Kidney (tissue), 14 donors: ENCODE data around the gene PARVG. TPM values are rescaled to one million over a fixed set of nuclear protein-coding genes. Genes with fewer than 3 reads are reported as not detected.

Source experiments
- DNase-seq, 5 donors: peaks; one replicate each; pipeline ENCODE4 v3.0.0-alpha.2; 2013 to 2020
- FAIRE-seq: peaks from 2 replicates; lab custom pipeline; 2012; peaks lifted over from hg19 to GRCh38; lab: Jason Lieb, UNC
- H3K27ac ChIP-seq, 2 donors: one replicate each; pipeline ENCODE4 v1.7.0; 2013; ENCODE audit warnings: low read depth in 2 of 2, low read length in 2 of 2, inconsistent platforms in 1 of 2
- H3K27me3 ChIP-seq: one replicate; pipeline ENCODE4 v1.7.1; 2013; ENCODE audit warnings: low read length, inconsistent platforms; ENCODE audit not compliant: control insufficient read depth, insufficient read depth
- H3K36me3 ChIP-seq, 3 donors: one replicate each; pipeline versions ENCODE4 v1.7.0 to v1.7.1; 2013; ENCODE audit warnings: low read length in 3 of 3, control low read depth in 1 of 3, inconsistent platforms in 1 of 3; ENCODE audit not compliant: insufficient read depth in 3 of 3, control insufficient read depth in 2 of 3
- H3K4me1 ChIP-seq, 3 donors: one replicate each; pipeline versions ENCODE4 v1.7.0 to v1.7.1; 2013; ENCODE audit warnings: low read length in 3 of 3, inconsistent platforms in 1 of 3, low read depth in 1 of 3; ENCODE audit not compliant: control insufficient read depth in 2 of 3, insufficient read depth in 2 of 3
- H3K4me3 ChIP-seq, 3 donors: one replicate each; pipeline versions ENCODE4 v1.7.0 to v1.8.1; 2013; ENCODE audit warnings: low read length in 3 of 3, control low read depth in 1 of 3, inconsistent platforms in 1 of 3
- H3K9ac ChIP-seq, 3 donors: one replicate each; pipeline versions ENCODE4 v1.7.0 to v1.7.1; 2013; ENCODE audit warnings: low read length in 3 of 3, control low read depth in 1 of 3, inconsistent platforms in 1 of 3
- H3K9me3 ChIP-seq, 3 donors: one replicate each; pipeline versions ENCODE4 v1.7.0 to v1.7.1; 2013; ENCODE audit warnings: low read length in 3 of 3, control low read depth in 1 of 3, inconsistent platforms in 1 of 3; ENCODE audit not compliant: control insufficient read depth in 2 of 3, insufficient read depth in 1 of 3
- intact Hi-C: fragments of 100-400 bp; cut with DNase I; formaldehyde crosslinking; loops from one replicate; pipeline ENCODE4 v1.11.1; 2022
- polyA plus RNA-seq: library from polyadenylated mRNA; stranded (reverse); fragments of 350-450 nt; fragmentation: Illumina TruSeq; extraction: RNeasy Lipid Tissue Mini Kit (QIAGEN cat#74804); gene quantifications from one replicate; pipeline ENCODE4 v1.2.3, GENCODE V29; 2014; ENCODE audit warnings: low read depth, low replicate concordance; ENCODE audit not compliant: insufficient read depth
- total RNA-seq: library from RNA; stranded (reverse); fragmentation: NEBNext Ultra II Directional; extraction: Animal tissue kit (Norgen Biotek cat#: 25700); gene quantifications from one replicate; pipeline ENCODE4 v1.2.1, GENCODE V29; 2021
- TF ChIP-seq, protein P1 (sequence below): IDR thresholded peaks from 3 replicates; pipeline ENCODE4 v1.5.1; 2012; ENCODE audit warnings: mild to moderate bottlenecking, moderate library complexity, borderline replicate concordance; ENCODE audit not compliant: insufficient read depth; ENCODE audit errors: extremely low read depth
- donor health status: control.
- donor health status: control.
- donor health status: control.
- donor health status: control.
- donor health status: control.
- donor health status: DM: yes; HTN: yes; CAD: no.
- donor health status: Normal renal cell carcinoma (clear cell type).

PARVG gene
- total and polyA plus RNA-seq, 2 donors from 2014 or later: 2.5 to 20.9 TPM

DNA sequence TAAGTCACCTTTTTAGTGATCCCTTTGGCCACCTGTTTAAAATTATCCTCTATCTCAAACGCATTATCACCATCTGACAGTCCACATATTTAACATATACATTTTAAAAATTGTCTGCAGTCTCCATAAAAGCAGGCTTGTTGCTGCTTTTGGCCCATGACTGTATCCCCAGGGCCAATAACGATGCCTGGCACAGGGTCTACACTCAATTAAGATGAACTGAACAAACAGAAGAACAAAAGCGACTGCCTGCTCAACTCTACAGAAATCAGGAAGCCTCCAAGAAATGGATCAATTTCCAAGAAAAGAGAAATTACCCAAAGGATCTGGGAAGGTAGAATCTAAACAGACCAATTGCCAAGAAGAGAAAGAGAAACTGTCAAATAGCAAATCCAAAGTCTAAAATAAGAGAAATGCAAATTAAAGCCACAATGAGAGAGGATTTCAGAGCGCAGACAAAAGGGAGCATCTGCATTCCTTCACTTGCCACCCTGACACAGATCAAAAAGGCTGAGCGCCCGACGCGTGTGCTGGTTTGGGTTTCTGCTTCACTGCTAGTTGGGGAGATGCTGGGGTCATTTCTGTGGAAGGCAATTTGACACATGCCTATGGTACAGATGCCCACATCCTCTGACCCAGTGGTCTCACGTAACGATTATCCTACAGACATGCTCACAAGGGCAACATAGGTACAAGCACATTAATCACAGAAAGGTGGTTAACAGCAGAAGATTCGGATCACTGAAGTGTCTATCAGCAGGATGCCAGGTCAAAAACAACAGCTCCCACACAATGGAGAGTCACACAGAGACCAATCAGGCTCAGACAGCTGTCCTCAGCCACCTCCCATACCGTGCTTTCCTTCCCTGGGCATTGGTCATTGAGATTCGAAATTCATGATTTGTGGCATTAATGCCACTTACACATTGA is 76.1 kb downstream of the PARVG start:
- H3K4me1 ChIP-seq: no peaks in the 10 kb centered on the region
- FAIRE-seq (no peak), DNase-seq (peak in 3 of 5 donors; percentile 28 to 54 (median 54))
- H3K27ac ChIP-seq: no peak overlapping the region
- H3K27me3 ChIP-seq: no peaks in the 10 kb centered on the region
- no peaks in the 10 kb centered on the region for H3K36me3 ChIP-seq
- H3K9me3 ChIP-seq: no peaks in the 10 kb centered on the region
- intact Hi-C loops: no loop called here
- H3K9ac ChIP-seq: no peak overlapping the region
- TF ChIP-seq, protein P1, sequence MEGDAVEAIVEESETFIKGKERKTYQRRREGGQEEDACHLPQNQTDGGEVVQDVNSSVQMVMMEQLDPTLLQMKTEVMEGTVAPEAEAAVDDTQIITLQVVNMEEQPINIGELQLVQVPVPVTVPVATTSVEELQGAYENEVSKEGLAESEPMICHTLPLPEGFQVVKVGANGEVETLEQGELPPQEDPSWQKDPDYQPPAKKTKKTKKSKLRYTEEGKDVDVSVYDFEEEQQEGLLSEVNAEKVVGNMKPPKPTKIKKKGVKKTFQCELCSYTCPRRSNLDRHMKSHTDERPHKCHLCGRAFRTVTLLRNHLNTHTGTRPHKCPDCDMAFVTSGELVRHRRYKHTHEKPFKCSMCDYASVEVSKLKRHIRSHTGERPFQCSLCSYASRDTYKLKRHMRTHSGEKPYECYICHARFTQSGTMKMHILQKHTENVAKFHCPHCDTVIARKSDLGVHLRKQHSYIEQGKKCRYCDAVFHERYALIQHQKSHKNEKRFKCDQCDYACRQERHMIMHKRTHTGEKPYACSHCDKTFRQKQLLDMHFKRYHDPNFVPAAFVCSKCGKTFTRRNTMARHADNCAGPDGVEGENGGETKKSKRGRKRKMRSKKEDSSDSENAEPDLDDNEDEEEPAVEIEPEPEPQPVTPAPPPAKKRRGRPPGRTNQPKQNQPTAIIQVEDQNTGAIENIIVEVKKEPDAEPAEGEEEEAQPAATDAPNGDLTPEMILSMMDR: no peak
- H3K4me3 ChIP-seq: no peak overlapping the region

Other genes with a start within 250 kb of the PARVG start
- 34.9 TPM for gene SAMM50, start 225.5 kb upstream of the PARVG start, total RNA-seq
- gene SAMM50, start 225.5 kb upstream of the PARVG start, polyA plus RNA-seq: 57.0 TPM
- gene PARVB, start 156.6 kb upstream of the PARVG start, total RNA-seq: 32.9 TPM
- 51.1 TPM for gene PARVB, start 156.6 kb upstream of the PARVG start, polyA plus RNA-seq
- gene SHISAL1, start 132.0 kb downstream of the PARVG start, total RNA-seq: 1.1 TPM
- 0.04 TPM for gene SHISAL1, start 132.0 kb downstream of the PARVG start, polyA plus RNA-seq